Upper lobe of left lung (tissue), 6 donors: ENCODE data around the gene HS3ST3A1. TPM values are rescaled to one million over a fixed set of nuclear protein-coding genes. Genes with fewer than 3 reads are reported as not detected.

Source experiments
- ATAC-seq, 2 donors: fragments of 200-7000 bp; cut with Tn5 transposase; one replicate each; pipeline ENCODE4 v1.9.1; 2022; ENCODE audit warnings: mild to moderate bottlenecking in 2 of 2, moderate library complexity in 2 of 2; ENCODE audit not compliant: low FRiP score in 2 of 2
- DNase-seq, 2 donors: peaks; one replicate each; pipeline ENCODE4 v3.0.0-alpha.2; 2019 to 2020
- H3K27ac ChIP-seq, 4 donors: fragments of 200-600 bp; sonication (generic); one replicate each; pipeline ENCODE4 v1.5.1; 2016 to 2019
- H3K27me3 ChIP-seq, 4 donors: fragments of 200-600 bp; sonication (generic); one replicate each; pipeline ENCODE4 v1.5.1; 2017 to 2019
- H3K36me3 ChIP-seq, 4 donors: fragments of 200-600 bp; sonication (generic); one replicate each; pipeline ENCODE4 v1.5.1; 2016 to 2019
- H3K4me1 ChIP-seq, 4 donors: fragments of 200-600 bp; sonication (generic); one replicate each; pipeline ENCODE4 v1.5.1; 2018 to 2019
- H3K4me3 ChIP-seq, 4 donors: fragments of 200-600 bp; sonication (generic); one replicate each; pipeline ENCODE4 v1.5.1; 2017 to 2019; ENCODE audit warnings: mild to moderate bottlenecking in 2 of 4, moderate library complexity in 1 of 4
- H3K9me3 ChIP-seq, 4 donors: fragments of 200-600 bp; sonication (generic); one replicate each; pipeline ENCODE4 v1.5.1; 2018 to 2019
- CTCF ChIP-seq, 6 experiments: fragments of 450-650 bp in 4 of 6; fragments of 200-600 bp in 2 of 6; sonication (generic) in 2 of 6; IDR thresholded peaks; one replicate each; pipeline ENCODE4 v1.5.1; 2016 to 2019; ENCODE audit warnings: antibody characterized with exemption in 6 of 6
- EP300 ChIP-seq, 4 donors: sonication (generic); formaldehyde crosslinking; IDR thresholded peaks; one replicate each; pipeline ENCODE4 v1.5.1; 2017; ENCODE audit warnings: antibody characterized with exemption in 4 of 4, control low read depth in 2 of 4
- POLR2A ChIP-seq, 4 donors: fragments of 450-650 bp; IDR thresholded peaks; one replicate each; pipeline ENCODE4 v1.5.1; 2016 to 2017; ENCODE audit warnings: antibody characterized with exemption in 4 of 4, mild to moderate bottlenecking in 2 of 4
- POLR2AphosphoS5 ChIP-seq, 2 donors: sonication (generic); formaldehyde crosslinking; IDR thresholded peaks; one replicate each; pipeline ENCODE4 v1.5.1; 2017; ENCODE audit warnings: antibody characterized with exemption in 2 of 2
- whole genome bisulfite sequencing, 2 donors: methylation state at CpG; one replicate each; pipeline ENCODE4 v1.1.5; 2017 to 2018; 5-methylcytosine and 5-hydroxymethylcytosine counted together
- total RNA-seq, 6 donors: library from RNA; depleted of rRNA in 4 of 6; stranded (reverse); fragments of >200 nt in 4 of 6; gene quantifications; one replicate each; pipeline versions ENCODE4 v1.1.0 to v1.2.1, GENCODE V29; 2016 to 2021
- donor health status: DM: no; HTN: no; CAD: no; lungs with moderate emphysema.
- donor health status: DM: no; HTN: yes; CAD: no; lungs with severe emphysema.

Gene HS3ST3A1
- total RNA-seq, 6 donors from 2014 or later: 1.3 to 10.5 (median 2.2) TPM

GRCh38 chr17:13525876-13526275, 75.9 kb downstream of the HS3ST3A1 start:
- Histone ChIP-seq H3K4me3 (no peak overlapping the region), H3K36me3 (no peaks in the 10 kb centered on the region), H3K4me1 (no peaks in the 10 kb centered on the region), H3K27ac (no peak overlapping the region), H3K9me3 (no peaks in the 10 kb centered on the region), H3K27me3 (no peaks in the 10 kb centered on the region)
- ATAC-seq (no peak), DNase-seq (no peak)
- no peak for TF ChIP-seq CTCF (IDR thresholded peaks at IDR 0.05)
- TF ChIP-seq POLR2A (IDR thresholded peaks at IDR 0.05): no peak
- TF ChIP-seq EP300 (IDR thresholded peaks at IDR 0.05): no peak
- TF ChIP-seq POLR2AphosphoS5 (IDR thresholded peaks at IDR 0.05): no peak
- 71 to 95% methylated on average over 2 to 3 of the region's 3 CpGs for WGBS, 2 donors

- TF ChIP-seq EP300 (IDR thresholded peaks at IDR 0.05) (no peak), CTCF (IDR thresholded peaks at IDR 0.05) (no peak), POLR2AphosphoS5 (IDR thresholded peaks at IDR 0.05) (no peak), POLR2A (IDR thresholded peaks at IDR 0.05) (no peak)
- 79 to 86% methylated on average over 5 of the region's 5 CpGs for WGBS, 2 donors
- no peaks in the 10 kb centered on the region for H3K27me3 ChIP-seq
- no peaks in the 10 kb centered on the region for H3K9me3 ChIP-seq
- no peak for DNase-seq
- no peaks in the 10 kb centered on the region for H3K4me1 ChIP-seq
- no peaks in the 10 kb centered on the region for H3K36me3 ChIP-seq
- H3K27ac ChIP-seq: no peak overlapping the region
- ATAC-seq: no peak
- H3K4me3 ChIP-seq: no peak overlapping the region
Measured at GRCh38 chr17:13523164-13523563, 78.6 kb downstream of the HS3ST3A1 start.

GRCh38 chr17:13522749-13523148, 79.0 kb downstream of the HS3ST3A1 start:
- H3K27ac ChIP-seq: no peak overlapping the region
- H3K9me3 ChIP-seq: no peaks in the 10 kb centered on the region
- no peaks in the 10 kb centered on the region for H3K4me1 ChIP-seq
- TF ChIP-seq POLR2A (IDR thresholded peaks at IDR 0.05) (no peak), POLR2AphosphoS5 (IDR thresholded peaks at IDR 0.05) (no peak)
- H3K36me3 ChIP-seq: no peaks in the 10 kb centered on the region
- WGBS, 2 donors: 88 to 90% methylated on average over 1 of the region's 1 CpG
- no peaks in the 10 kb centered on the region for H3K27me3 ChIP-seq
- no peak for DNase-seq
- ATAC-seq: no peak
- H3K4me3 ChIP-seq: no peak overlapping the region

GRCh38 chr17:13521784-13522183, 79.9 kb downstream of the HS3ST3A1 start:
- no peak for DNase-seq
- ATAC-seq: no peak
- 72 to 74% methylated on average over 4 of the region's 4 CpGs for WGBS, 2 donors
- Histone ChIP-seq H3K36me3 (no peaks in the 10 kb centered on the region), H3K27ac (no peak overlapping the region), H3K4me3 (no peak overlapping the region), H3K9me3 (no peaks in the 10 kb centered on the region), H3K27me3 (no peaks in the 10 kb centered on the region), H3K4me1 (no peaks in the 10 kb centered on the region)
- no peak for TF ChIP-seq CTCF (IDR thresholded peaks at IDR 0.05)
- TF ChIP-seq EP300 (IDR thresholded peaks at IDR 0.05): no peak
- no peak for TF ChIP-seq POLR2AphosphoS5 (IDR thresholded peaks at IDR 0.05)
- no peak for TF ChIP-seq POLR2A (IDR thresholded peaks at IDR 0.05)

GRCh38 chr17:13520899-13521572, 80.7 kb downstream of the HS3ST3A1 start:
- no peaks in the 10 kb centered on the region for H3K27me3 ChIP-seq
- no peak overlapping the region for H3K27ac ChIP-seq
- no peak overlapping the region for H3K4me3 ChIP-seq
- no peaks in the 10 kb centered on the region for H3K9me3 ChIP-seq
- ATAC-seq (no peak), DNase-seq (no peak)
- H3K4me1 ChIP-seq: no peaks in the 10 kb centered on the region
- TF ChIP-seq POLR2AphosphoS5 (IDR thresholded peaks at IDR 0.05) (no peak), POLR2A (IDR thresholded peaks at IDR 0.05) (no peak), CTCF (IDR thresholded peaks at IDR 0.05) (no peak)
- 80 to 85% methylated on average over 6 of the region's 6 CpGs for WGBS, 2 donors
- H3K36me3 ChIP-seq: no peaks in the 10 kb centered on the region
